Neuronal stem cell (in vitro differentiated cells): ENCODE results near the gene TMEM51.

ENCODE experiments used
- DNase-seq: peaks from one replicate; pipeline ENCODE4 v3.0.0-alpha.2; 2013; ENCODE audit warnings: low spot score
- H2AFZ ChIP-seq: one replicate; pipeline ENCODE4 v1.6.1; 2013; ENCODE audit warnings: mild to moderate bottlenecking, low read length, inconsistent platforms
- H2AK5ac ChIP-seq: 2 replicates; pipeline ENCODE4 v1.6.1; 2013; ENCODE audit warnings: low read depth, mild to moderate bottlenecking, inconsistent platforms, low read length, moderate library complexity, mixed read lengths
- H2BK120ac ChIP-seq: 2 replicates; pipeline ENCODE4 v1.6.1; 2013; ENCODE audit warnings: low read depth, mild to moderate bottlenecking, inconsistent platforms, low read length, moderate library complexity, mixed read lengths
- H2BK12ac ChIP-seq: one replicate; pipeline ENCODE4 v1.6.1; 2013; ENCODE audit warnings: low read length, inconsistent platforms
- H2BK15ac ChIP-seq: 2 replicates; pipeline ENCODE4 v1.6.1; 2013; ENCODE audit warnings: mild to moderate bottlenecking, low read length, inconsistent platforms, mixed read lengths
- H2BK5ac ChIP-seq: one replicate; pipeline ENCODE4 v1.6.1; 2013; ENCODE audit warnings: inconsistent platforms, mild to moderate bottlenecking, low read length, moderate library complexity
- H3K14ac ChIP-seq: one replicate; pipeline ENCODE4 v1.6.1; 2013; ENCODE audit warnings: low read length, inconsistent platforms
- H3K18ac ChIP-seq: 2 replicates; pipeline ENCODE4 v1.6.1; 2013; ENCODE audit warnings: low read length, inconsistent platforms
- H3K23ac ChIP-seq: 2 replicates; pipeline ENCODE4 v1.6.1; 2013; ENCODE audit warnings: low read depth, mild to moderate bottlenecking, mixed read lengths, low read length, inconsistent platforms; ENCODE audit not compliant: poor library complexity
- H3K27ac ChIP-seq: replicated peaks from 3 replicates; pipeline ENCODE4 v1.5.1; 2013; ENCODE audit warnings: low read length, inconsistent platforms
- H3K27me3 ChIP-seq, 3 experiments: 2 replicates each; pipeline ENCODE4 v1.6.1; 2013; ENCODE audit warnings: low read length in 3 of 3, mild to moderate bottlenecking in 2 of 3, inconsistent platforms in 1 of 3, low read depth in 1 of 3, mixed read lengths in 1 of 3, moderate library complexity in 1 of 3; ENCODE audit not compliant: control insufficient read depth in 3 of 3, insufficient read depth in 3 of 3
- H3K36me3 ChIP-seq, 2 donors: replicated peaks in 1 of 2; 2 replicates each; pipeline ENCODE4 v1.6.1; 2013; ENCODE audit warnings: low read length in 2 of 2; ENCODE audit not compliant: control insufficient read depth in 2 of 2, insufficient read depth in 2 of 2
- H3K4ac ChIP-seq: 2 replicates; pipeline ENCODE4 v1.6.1; 2013; ENCODE audit warnings: inconsistent platforms, mild to moderate bottlenecking, low read length, moderate library complexity
- H3K4me1 ChIP-seq, 2 donors: 1 replicate in 1 of 2; 2 replicates in 1 of 2; pipeline ENCODE4 v1.6.1; 2013; ENCODE audit warnings: low read length in 2 of 2, low read depth in 1 of 2; ENCODE audit not compliant: control insufficient read depth in 2 of 2, insufficient read depth in 1 of 2
- H3K4me2 ChIP-seq: one replicate; pipeline ENCODE4 v1.6.1; 2013; ENCODE audit warnings: mild to moderate bottlenecking, low read length, inconsistent platforms; ENCODE audit not compliant: insufficient read depth, poor library complexity, severe bottlenecking
- H3K4me3 ChIP-seq, 2 donors: 2 replicates each; pipeline ENCODE4 v1.5.1; 2013; ENCODE audit warnings: low read length in 2 of 2, mild to moderate bottlenecking in 2 of 2, inconsistent platforms in 1 of 2, moderate library complexity in 1 of 2
- H3K79me1 ChIP-seq: one replicate; pipeline ENCODE4 v1.6.1; 2013; ENCODE audit warnings: low read depth, mild to moderate bottlenecking, inconsistent platforms, low read length, moderate library complexity
- H3K9ac ChIP-seq: one replicate; pipeline ENCODE4 v1.6.1; 2013; ENCODE audit warnings: mild to moderate bottlenecking, low read depth, low read length, inconsistent platforms; ENCODE audit not compliant: poor library complexity
- H3K9me3 ChIP-seq, 2 donors: replicated peaks in 1 of 2; 2 replicates each; pipeline versions ENCODE3 to v1.6.1; 2013; ENCODE audit warnings: low read length in 2 of 2, mild to moderate bottlenecking in 2 of 2, inconsistent platforms in 1 of 2, low read depth in 1 of 2, mixed read lengths in 1 of 2, moderate library complexity in 1 of 2; ENCODE audit not compliant: control insufficient read depth in 2 of 2, insufficient read depth in 1 of 2
- H4K8ac ChIP-seq: one replicate; pipeline ENCODE4 v1.6.1; 2013; ENCODE audit warnings: low read depth, mild to moderate bottlenecking, inconsistent platforms, low read length, moderate library complexity
- H4K91ac ChIP-seq: one replicate; pipeline ENCODE4 v1.6.1; 2013; ENCODE audit warnings: low read length, low read depth, mild to moderate bottlenecking, inconsistent platforms; ENCODE audit not compliant: poor library complexity
- WGBS, 2 donors: extraction: QIAGEN DNeasy Blood & Tissue Kit; methylation state at CpG; one replicate each; pipeline ENCODE4 v1.1.7; 2013; ENCODE audit warnings: missing lambda C conversion rate in 2 of 2, mixed read lengths in 1 of 2; ENCODE audit not compliant: insufficient read length in 2 of 2, insufficient replicate concordance in 1 of 2; ENCODE audit errors: extremely low coverage in 2 of 2; 5-methylcytosine and 5-hydroxymethylcytosine counted together

TMEM51 gene

DNA sequence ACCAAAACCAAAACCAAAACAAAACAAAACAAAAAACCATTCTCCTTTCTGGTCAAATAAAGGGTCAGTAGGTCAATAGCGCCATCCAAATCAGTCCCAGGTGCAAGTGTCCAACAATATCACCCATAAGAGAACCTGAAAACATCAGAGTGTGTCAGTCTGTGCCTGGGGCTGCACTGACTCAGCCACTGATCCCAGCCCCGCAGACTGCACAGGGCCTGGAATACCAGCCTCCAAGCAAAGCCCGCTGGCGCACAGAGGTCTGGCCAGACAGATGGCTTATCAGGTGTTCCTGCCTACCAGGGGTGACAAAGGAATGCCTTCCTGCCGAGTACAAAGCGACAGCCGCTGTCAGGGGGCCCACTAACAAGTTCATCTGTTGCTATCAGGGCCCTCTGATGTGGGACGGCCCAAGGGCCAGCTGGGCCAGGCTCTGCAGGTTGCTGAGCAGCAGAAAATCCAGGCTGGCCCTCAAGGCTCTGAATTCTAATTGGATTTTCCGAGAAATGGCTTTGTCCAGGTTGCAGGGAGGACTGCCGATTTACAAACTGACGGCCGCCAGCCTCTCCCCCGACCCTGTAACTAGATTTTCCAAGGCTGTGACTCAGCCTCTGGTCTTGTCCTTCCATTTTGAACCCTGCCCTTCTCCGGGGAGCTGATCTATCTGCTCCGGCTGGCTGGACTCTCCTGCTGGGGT lies 13.7 kb upstream of the TMEM51 start:
- no peak for DNase-seq
- Histone ChIP-seq H3K4me2 (no peak overlapping the region), H4K91ac (no peak overlapping the region), H2BK12ac (no peak overlapping the region), H4K8ac (no peak overlapping the region), H2BK120ac (no peak overlapping the region), H3K4me1 (peaks cover 10 to 12% of the 10 kb centered on the region in 2 donors), H3K23ac (no peak overlapping the region), H3K9me3 (no peaks in the 10 kb centered on the region), H3K79me1 (no peaks in the 10 kb centered on the region), H3K27me3 (peaks cover 0 to 13% (median 0%) of the 10 kb centered on the region in 3 experiments), H2AFZ (peak overlapping the region; percentile 74), H3K9ac (no peak overlapping the region), H3K4me3 (peak overlapping the region in 1 of 2 donors; percentile 20), H3K36me3 (no peaks in the 10 kb centered on the region), H3K27ac (peak overlapping the region; percentile 36), H3K18ac (peak overlapping the region; percentile 46), H2BK15ac (no peak overlapping the region), H3K4ac (no peak overlapping the region), H2AK5ac (peak overlapping the region; percentile 47), H2BK5ac (no peak overlapping the region), H3K14ac (no peak overlapping the region)
- WGBS, 2 donors, result no CpG with 5 or more reads among the region's 15 CpGs

DNA sequence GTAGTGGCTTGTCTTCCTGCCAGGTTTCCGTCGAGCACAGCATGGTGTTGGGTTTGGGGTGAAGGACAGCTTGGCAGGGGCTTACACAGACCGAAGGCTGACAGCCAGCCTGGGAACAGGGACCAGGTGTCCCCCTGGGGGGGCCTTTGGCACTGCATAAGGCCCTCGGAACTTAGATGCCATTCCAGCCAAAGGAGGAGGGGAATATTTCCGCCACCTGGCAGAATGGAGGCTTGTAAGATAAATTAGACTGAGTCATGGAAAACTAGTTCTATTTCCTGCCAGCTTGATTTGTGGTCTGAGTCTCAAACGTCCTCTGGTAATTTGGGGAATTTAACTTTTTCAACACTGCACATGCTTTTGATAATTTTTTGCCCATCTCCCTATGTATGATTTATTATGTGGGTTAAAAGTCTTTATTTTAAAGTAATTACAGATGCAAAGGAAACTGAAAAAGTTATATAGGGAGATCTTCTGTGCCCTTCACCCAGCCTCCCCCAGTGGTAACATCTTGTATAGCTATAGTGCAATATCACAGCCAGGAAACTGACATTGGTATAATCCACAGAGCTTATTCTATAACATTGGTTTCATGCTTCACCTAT lies 11.5 kb upstream of the TMEM51 start:
- no peak overlapping the region for H2BK15ac ChIP-seq
- H2BK12ac ChIP-seq, result no peak overlapping the region
- whole genome bisulfite sequencing, 2 donors, result no CpG with 5 or more reads among the region's 6 CpGs
- peaks cover 0 to 18% (median 0%) of the 10 kb centered on the region in 3 experiments for H3K27me3 ChIP-seq
- H2BK120ac ChIP-seq, result no peak overlapping the region
- H2AFZ ChIP-seq, result no peak overlapping the region
- no peak for DNase-seq
- H3K9ac ChIP-seq, result no peak overlapping the region
- peaks cover 8 to 12% of the 10 kb centered on the region in 2 donors for H3K4me1 ChIP-seq
- H3K36me3 ChIP-seq, result no peaks in the 10 kb centered on the region
- no peak overlapping the region for H3K4me3 ChIP-seq
- no peak overlapping the region for H3K27ac ChIP-seq
- no peak overlapping the region for H4K8ac ChIP-seq
- no peak overlapping the region for H3K18ac ChIP-seq
- peaks cover 0 to 2% of the 10 kb centered on the region in 2 donors for H3K9me3 ChIP-seq
- H4K91ac ChIP-seq, result no peak overlapping the region
- no peaks in the 10 kb centered on the region for H3K79me1 ChIP-seq
- no peak overlapping the region for H2AK5ac ChIP-seq
- H2BK5ac ChIP-seq, result no peak overlapping the region
- H3K14ac ChIP-seq, result no peak overlapping the region
- H3K4ac ChIP-seq, result no peak overlapping the region
- H3K23ac ChIP-seq, result no peak overlapping the region
- H3K4me2 ChIP-seq, result no peak overlapping the region

DNA sequence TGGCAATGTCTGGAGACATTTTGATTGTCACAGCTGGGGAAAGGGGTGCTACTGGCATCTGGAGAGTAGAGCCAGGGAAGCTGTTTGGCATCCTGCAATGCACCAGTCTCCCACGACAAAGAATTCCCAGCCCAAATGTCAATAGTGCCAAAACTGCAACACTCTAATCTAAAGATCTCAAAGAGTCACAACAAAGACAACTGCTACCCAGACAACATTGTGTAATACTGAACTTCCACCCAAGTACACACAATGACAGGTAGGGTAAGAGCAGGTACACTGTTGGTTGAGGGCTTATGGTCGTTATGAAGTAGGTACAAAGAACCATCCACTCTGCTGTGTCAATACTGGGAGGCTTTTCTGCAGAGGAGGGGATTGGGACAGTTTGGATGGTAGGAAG lies 8.2 kb upstream of the TMEM51 start:
- no CpG with 5 or more reads among the region's 2 CpGs for WGBS, 2 donors
- no peak overlapping the region for H4K8ac ChIP-seq
- no peak overlapping the region for H3K27ac ChIP-seq
- H3K4ac ChIP-seq, result no peak overlapping the region
- H2BK5ac ChIP-seq, result no peak overlapping the region
- H2BK15ac ChIP-seq, result no peak overlapping the region
- H3K14ac ChIP-seq, result no peak overlapping the region
- no peak overlapping the region for H3K9ac ChIP-seq
- H2BK12ac ChIP-seq, result no peak overlapping the region
- no peaks in the 10 kb centered on the region for H3K79me1 ChIP-seq
- H2AFZ ChIP-seq, result no peak overlapping the region
- H3K27me3 ChIP-seq, result peaks cover 0 to 34% (median 7%) of the 10 kb centered on the region in 3 experiments
- H3K18ac ChIP-seq, result no peak overlapping the region
- no peak overlapping the region for H2BK120ac ChIP-seq
- no peak overlapping the region for H4K91ac ChIP-seq
- H3K9me3 ChIP-seq, result peaks cover 0 to 2% of the 10 kb centered on the region in 2 donors
- no peaks in the 10 kb centered on the region for H3K36me3 ChIP-seq
- no peak overlapping the region for H3K4me2 ChIP-seq
- no peak overlapping the region for H3K23ac ChIP-seq
- DNase-seq, result no peak
- no peak overlapping the region for H2AK5ac ChIP-seq
- no peak overlapping the region for H3K4me3 ChIP-seq
- peaks cover under 1 to 2% of the 10 kb centered on the region in 2 donors for H3K4me1 ChIP-seq

DNA sequence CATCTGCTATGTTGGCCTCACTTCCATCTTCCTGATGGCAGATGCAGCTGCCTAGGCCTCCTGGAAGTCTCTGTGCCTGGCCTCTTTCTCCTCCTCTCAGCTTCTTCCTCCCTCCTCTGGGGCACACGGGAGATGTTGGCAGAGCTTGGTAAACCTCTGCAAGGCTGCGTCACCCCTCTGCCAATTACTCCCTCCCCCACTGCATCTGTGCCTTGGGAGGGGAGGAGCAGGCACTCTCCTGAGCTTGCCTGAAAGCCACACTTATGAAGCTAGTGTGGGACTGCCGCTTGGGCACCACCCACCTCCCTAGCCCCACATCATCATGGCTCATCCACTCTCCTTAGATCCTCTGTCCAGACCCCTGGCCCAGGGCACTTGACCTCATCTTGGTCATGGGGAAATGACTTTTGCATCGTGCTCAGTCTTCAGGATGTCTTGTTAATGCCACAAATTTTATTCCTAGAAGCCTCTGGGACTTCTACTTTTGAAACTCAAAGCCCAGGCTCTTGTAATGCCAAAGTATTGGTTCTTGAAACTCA lies 7.3 kb upstream of the TMEM51 start:
- H3K36me3 ChIP-seq, result no peaks in the 10 kb centered on the region
- no peak overlapping the region for H2BK15ac ChIP-seq
- H3K14ac ChIP-seq, result no peak overlapping the region
- no peak overlapping the region for H3K27ac ChIP-seq
- H4K8ac ChIP-seq, result no peak overlapping the region
- no peak overlapping the region for H2BK120ac ChIP-seq
- peak overlapping the region in 1 of 2 donors; percentile 36 for H3K4me3 ChIP-seq
- no peak for DNase-seq
- no peaks in the 10 kb centered on the region for H3K4me1 ChIP-seq
- no peak overlapping the region for H3K4ac ChIP-seq
- no peak overlapping the region for H2AFZ ChIP-seq
- peaks cover 2 to 37% (median 15%) of the 10 kb centered on the region in 3 experiments for H3K27me3 ChIP-seq
- H2AK5ac ChIP-seq, result no peak overlapping the region
- H3K9ac ChIP-seq, result peak overlapping the region; percentile 14
- no peak overlapping the region for H2BK5ac ChIP-seq
- H3K18ac ChIP-seq, result peak overlapping the region; percentile 29
- peaks cover 2% of the 10 kb centered on the region in 2 donors for H3K9me3 ChIP-seq
- no CpG with 5 or more reads among the region's 4 CpGs for WGBS, 2 donors
- no peak overlapping the region for H3K23ac ChIP-seq
- no peaks in the 10 kb centered on the region for H3K79me1 ChIP-seq
- no peak overlapping the region for H2BK12ac ChIP-seq
- no peak overlapping the region for H3K4me2 ChIP-seq
- no peak overlapping the region for H4K91ac ChIP-seq
